CD1c-positive myeloid dendritic cell (primary cell): ENCODE data around the gene ABCA2.

ENCODE experiments used
- DNase-seq: peaks from one replicate; pipeline ENCODE4 v3.0.0-alpha.2; 2016; ENCODE audit errors: extremely low spot score

The ABCA2 gene

DNA sequence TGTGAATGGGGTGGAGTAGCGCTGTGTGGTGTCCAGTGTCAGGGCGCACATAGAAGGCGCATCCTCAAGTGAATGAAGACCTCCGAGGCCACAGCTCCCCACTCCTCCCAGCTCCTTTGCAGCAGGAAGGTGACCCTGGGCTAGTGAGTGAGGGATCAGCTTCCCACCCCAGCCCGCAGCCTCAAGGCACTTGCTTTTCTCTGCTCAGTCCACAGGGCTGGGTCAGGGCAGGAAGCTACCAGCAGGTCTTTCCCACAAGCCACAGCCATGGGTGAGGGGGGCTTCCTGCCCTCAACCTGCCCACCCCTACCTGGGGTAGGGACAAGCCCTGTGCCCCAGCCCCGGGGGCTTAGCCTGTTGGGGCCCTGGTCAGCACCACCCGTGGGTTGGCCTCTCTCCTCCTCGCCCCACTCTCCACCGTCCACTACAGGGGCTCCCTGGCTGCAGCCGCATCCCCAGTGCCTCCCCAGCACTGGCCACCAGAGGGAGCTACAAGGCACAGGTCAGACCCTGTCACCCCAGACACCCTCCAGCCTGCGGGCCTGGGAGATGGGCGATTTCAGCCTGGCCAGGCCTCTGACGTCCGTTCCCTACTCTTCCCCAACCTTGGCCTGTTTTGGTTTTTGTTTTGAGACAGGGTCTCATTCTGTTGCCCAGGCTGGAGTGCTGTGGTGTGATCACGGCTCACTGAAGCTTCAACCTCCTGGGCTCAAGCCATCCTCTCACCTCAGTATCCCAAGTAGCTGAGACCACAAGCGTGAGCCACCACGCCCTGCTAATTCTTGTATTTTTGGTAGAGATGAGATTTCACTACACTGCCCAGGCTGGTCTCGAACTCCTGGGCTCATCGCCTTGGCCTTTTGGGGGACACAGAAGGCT, 1.3 kb upstream of the ABCA2 start:
- peak; percentile 88 for DNase-seq

- DNase-seq, result peak; percentile 85
Measured at GRCh38 chr9:137028263-137029057, 423 bp upstream of the ABCA2 start.

- DNase-seq, result no peak
Measured at GRCh38 chr9:137026828-137027227, 1.2 kb downstream of the ABCA2 start.

GRCh38 chr9:137026384-137026783, 1.7 kb downstream of the ABCA2 start:
- DNase-seq, result no peak

- DNase-seq, result peak; percentile 24
Measured at GRCh38 chr9:137025517-137025966, 2.5 kb downstream of the ABCA2 start.

DNA sequence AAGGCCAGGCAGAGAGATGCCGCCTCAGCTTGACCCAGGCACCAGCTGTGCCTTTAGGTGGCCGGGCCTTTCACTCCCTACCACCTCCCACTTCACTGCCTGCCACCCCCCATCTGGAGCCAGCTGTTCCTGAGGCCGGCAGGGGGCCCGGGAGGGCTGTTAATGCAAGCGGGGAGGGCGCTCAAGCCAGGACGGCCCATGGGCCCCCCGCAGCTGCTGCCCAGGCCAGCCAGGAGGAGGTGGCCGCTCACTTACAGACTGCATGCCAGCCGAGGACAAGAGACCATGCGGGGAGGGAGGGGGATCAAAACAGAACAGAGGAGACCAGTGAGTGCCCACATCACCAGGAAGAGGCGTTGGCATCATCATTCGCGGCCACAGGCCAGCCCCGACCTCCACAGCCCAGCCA, 4.5 kb downstream of the ABCA2 start:
- DNase-seq, result no peak

DNA sequence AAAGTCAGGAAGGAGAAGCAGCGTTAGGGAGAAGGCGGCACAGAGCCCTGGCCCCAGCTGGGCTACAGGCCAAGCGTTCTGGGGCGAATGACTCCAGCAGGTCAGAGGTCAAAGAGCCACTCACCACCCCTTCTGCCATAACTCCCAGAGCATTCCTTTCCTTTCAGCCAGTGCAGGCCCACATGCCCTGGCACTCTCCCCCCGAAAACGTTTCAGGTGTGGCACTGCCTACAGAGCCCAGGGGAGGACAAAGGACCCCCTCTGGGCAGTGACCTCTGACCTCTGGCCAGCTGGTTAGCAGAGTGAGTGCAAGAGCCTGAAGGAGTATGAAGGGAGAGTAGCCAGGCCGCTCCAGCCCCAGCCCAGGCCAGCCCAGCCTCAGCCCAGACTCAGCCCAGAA, 4.9 kb downstream of the ABCA2 start:
- no peak for DNase-seq

- DNase-seq, result no peak
Measured at GRCh38 chr9:137022662-137023008, 5.4 kb downstream of the ABCA2 start.

DNA sequence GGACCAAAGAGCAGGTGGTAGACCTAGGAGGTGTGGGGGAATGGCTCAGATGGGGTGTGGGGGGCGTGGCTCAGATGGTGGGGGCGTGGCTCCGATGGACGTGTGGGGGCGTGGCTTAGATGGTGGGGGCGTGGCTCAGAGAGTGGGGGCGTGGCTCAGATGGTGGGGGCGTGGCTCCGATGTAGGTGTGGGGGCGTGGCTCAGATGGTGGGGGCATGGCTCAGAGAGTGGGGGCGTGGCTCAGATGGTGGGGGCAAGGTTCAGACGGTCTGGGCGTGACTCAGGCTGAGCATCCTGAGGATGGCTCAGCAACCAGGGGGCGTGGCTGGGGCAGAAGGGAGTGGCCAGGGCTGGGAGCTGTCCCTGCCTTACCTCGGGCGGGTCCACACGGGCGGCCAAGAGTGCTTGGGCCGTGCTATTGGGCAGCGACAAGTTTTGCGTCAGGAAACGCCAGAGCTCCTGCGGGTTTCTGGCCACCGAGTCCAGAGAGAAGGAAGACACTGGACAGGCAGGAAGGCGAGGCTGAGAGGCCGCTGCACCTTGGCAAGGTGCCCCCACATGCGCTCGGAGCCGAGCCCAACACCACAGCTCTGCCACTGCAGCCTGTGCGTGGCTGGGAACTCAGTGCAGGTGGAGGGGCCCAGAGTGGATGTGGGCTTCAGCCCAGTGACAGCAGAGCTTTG, 5.9 kb downstream of the ABCA2 start:
- peak; percentile 78 for DNase-seq

DNA sequence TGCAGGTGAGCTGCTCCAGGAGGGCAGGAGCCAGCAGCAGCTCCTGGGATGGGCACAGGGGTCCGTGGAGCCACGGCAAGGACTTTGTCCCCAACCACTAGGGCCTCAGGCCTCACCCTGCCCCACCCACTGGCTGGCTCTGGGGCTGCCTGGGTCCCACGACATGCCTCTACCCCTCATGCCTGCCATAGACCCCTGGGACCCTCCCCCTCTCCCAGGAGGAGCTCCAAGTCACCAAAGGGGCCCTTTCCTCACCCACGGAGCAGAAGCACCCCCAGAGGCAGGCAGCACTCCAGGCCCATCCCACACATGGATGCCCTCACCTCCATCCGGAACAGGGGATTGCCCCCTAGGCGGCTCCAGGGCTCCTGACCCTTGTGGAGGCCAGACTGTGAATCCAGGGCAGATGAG, 6.5 kb downstream of the ABCA2 start:
- no peak for DNase-seq

DNA sequence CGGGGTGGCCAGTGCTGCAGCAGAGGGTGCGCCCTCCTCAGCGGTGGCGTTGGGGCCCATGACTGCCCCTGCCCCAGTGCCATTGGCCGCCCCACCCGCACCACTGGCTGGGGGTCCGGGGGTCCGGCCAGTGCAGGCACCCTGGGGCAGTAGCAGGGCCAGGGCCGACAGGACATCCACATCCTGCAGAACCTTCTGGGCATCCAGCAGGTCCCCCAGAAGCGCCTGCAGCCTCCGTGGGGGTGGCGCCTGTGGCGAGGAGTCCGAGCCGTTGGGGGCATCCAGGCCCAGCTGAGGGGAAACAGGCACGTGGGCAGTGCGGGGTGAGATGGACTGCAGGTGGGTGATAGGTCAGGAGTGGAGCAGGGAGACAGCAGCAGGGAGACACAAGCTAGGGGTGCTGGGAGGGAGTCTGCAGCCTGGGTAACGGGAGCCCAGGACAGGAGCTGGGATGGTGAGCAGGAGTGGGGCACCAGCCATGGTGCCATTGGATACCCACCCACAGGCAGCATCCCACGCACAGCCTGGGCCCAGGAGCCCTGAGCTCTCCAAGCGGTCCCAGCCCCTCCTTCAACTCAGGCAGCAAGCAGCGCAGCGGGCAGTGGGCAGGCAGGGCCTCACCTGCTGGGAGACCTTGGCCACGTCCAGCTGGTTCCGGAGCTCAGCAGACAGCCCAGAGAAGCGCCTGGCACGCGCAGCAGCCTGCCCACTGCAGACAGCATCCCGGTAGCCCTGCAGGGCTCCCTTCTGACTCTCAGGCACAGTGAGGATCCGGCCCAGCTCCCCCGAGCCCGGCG, 7.1 kb downstream of the ABCA2 start:
- DNase-seq, result no peak

DNA sequence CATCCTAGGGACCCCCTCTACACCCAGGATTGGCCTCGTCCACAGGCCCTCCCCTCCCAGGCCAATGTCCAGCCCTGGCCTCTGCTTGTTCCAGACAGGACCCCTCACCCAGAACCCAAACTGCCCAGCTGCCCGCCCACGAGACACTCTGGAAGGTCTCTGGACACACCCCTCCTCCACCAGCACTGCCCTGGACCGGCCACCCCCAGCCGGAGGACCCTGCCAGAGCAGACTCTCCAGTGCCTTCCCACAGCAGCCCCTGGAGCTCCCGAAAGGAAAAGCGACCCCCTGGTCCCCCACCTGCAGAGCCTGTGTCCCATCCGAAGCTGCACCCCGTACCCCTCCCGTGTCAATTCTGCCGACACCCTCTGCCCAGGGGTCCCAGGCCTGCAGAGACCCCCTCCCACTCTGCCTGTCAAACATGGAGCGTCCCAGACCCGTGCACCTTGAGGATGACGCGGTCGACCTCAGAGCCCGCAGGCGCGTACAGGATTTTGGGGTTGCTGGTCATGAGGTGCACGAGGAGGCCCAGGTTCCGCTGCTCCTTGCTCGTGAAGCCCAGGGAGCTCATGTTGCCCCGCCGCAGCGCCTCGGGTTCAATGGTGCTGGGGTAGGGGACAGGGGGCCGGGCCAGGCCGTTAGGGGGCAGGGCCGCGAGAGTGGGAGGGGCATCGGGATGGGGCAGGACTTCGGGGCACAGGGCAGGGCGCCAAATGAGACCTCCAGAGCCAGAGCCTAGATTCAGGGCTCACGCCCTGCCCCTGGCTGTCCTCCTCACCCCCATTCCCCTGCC, 8.0 kb downstream of the ABCA2 start:
- no peak for DNase-seq

DNA sequence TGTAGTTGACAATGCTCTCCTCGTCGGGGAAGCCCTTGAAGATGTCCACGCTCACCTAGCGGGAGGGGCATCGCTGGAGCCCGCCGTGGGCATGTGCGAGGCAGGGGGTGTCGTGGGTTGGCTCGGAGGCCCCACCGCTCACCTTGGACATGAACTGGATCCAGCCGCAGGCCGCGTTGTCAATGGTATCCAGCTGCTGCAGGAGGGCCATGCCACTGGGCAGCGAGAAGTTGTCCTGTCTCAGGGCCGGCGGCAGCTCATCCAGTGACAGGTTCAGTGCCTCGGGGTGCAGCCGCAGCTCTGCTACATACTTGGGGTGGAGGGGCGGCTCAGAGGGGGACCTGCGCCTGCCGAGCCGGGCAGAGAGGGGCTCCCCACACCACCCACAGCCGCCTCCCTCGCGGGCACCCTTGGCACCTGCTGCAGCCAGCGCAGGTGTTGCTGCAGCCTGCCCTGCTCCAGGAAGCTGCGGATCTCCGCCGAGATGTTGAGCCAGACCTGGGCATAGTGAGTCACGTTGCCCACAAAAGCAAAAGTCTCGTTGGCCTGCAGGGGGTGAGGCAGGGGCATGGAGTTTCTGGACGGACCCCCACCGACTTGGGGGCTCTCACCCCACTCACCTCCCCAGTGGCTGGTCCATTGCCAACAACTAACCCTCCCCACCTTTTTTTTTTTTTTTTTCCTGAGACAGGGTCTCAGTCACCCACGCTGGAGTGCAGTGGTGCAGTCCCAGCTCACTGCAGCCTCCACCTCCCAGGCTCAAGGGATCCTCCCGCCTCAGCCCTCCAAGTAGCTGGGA, 9.1 kb downstream of the ABCA2 start:
- no peak for DNase-seq

DNA sequence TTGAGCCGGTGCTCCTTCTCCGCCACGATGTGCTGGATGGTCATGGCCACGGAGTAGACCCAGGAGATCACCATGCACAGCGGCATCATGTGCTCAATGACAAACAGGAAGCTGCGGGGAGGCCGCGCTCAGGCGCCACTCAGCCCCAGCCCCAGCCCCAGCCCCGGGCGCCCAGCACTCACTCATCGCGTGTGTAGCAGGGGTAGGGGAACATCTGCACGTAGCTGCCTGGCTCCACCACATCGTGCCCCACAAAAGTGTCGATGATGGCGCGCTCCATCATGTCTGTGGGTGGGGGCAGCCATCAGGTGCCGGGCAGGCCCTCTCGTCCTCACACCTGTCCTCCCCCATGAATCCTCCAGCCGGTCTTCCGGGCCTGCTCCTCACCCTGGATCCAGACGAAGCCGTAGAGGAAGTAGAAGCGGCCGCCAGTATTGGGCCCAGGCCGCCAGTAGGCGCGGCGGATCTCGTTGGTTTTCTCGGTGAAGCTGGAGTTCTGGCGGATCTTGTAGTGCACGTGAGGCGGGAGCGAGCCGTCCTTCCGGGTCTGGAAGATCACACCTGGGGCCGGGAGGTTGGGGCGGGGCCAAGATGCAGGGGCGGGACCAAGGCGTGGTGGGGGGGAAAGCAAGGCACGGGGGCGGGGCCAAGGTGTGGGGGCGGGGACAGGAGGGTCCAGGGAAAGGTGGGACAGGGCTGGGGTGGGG, 10.1 kb downstream of the ABCA2 start:
- no peak for DNase-seq

DNA sequence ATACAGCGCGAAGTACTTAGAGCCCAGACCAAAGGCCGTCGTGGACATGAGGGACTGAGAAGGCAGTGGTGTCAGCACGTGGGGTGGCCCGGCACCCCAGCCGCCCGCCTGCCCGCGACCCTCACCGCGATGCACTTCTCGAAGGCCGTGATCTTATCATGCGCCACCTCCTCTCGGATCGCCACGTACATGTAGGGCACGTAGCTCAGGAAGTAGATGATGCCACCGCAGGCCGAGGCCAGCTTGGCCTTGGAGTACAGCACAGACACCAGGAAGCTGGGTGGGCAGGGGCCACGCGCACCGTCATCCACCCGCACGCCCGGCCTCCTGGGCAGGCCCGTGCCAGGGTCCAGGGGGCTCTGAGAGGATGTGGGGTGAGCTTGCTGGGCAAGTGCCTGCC, 11.0 kb downstream of the ABCA2 start:
- DNase-seq, result no peak

- no peak for DNase-seq
Measured at GRCh38 chr9:137016436-137016835, 11.6 kb downstream of the ABCA2 start.

- no peak for DNase-seq
Measured at GRCh38 chr9:137015976-137016375, 12.1 kb downstream of the ABCA2 start.

DNA sequence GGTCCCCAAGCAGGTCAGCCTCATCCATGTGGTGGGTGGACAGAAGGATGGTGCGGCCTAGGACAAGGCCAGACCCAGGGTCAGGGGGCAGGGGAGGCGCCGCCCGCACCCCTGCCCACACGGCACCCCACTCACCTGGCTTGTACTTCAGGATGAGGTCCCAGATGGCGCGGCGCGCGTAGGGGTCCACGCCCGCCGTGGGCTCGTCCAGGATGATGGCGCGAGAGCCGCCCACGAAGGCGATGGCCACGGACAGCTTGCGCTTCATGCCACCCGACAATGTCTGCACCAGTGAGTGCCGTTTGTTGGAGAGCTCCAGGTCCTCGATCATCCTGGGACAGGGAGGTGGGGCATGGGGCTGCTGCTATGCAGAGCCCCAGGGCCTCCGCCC, 12.5 kb downstream of the ABCA2 start:
- no peak for DNase-seq

- DNase-seq, result no peak
Measured at GRCh38 chr9:137014776-137015539, 13.1 kb downstream of the ABCA2 start.
